Mucosa of rectum (tissue), 2 donors: ENCODE results near the gene DMD.
A peak's percentile ranks its signal among the peaks of the same experiment; 100 is the strongest.

Experiments used
- H3K27ac ChIP-seq, 2 donors: one replicate each; pipeline ENCODE4 v1.7.0; 2013; ENCODE audit warnings: inconsistent platforms in 2 of 2, low read depth in 2 of 2, low read length in 2 of 2
- H3K27me3 ChIP-seq, 2 donors: one replicate each; pipeline ENCODE4 v1.7.0; 2013; ENCODE audit warnings: low read length in 2 of 2; ENCODE audit not compliant: control insufficient read depth in 2 of 2, insufficient read depth in 2 of 2
- H3K36me3 ChIP-seq, 2 donors: one replicate each; pipeline ENCODE4 v1.7.0; 2013; ENCODE audit warnings: low read length in 2 of 2; ENCODE audit not compliant: control insufficient read depth in 2 of 2, insufficient read depth in 2 of 2
- H3K4me1 ChIP-seq, 2 donors: one replicate each; pipeline ENCODE4 v1.7.0; 2013; ENCODE audit warnings: low read length in 2 of 2, mild to moderate bottlenecking in 1 of 2; ENCODE audit not compliant: control insufficient read depth in 2 of 2, insufficient read depth in 2 of 2
- H3K4me3 ChIP-seq, 2 donors: one replicate each; pipeline ENCODE4 v1.7.0; 2013; ENCODE audit warnings: low read length in 2 of 2
- H3K9ac ChIP-seq, 2 donors: one replicate each; pipeline ENCODE4 v1.7.0; 2013; ENCODE audit warnings: low read length in 2 of 2, low read depth in 1 of 2, mild to moderate bottlenecking in 1 of 2
- H3K9me3 ChIP-seq, 2 donors: one replicate each; pipeline ENCODE4 v1.7.0; 2013; ENCODE audit warnings: low read length in 2 of 2; ENCODE audit not compliant: control insufficient read depth in 2 of 2
- donor health status: healthy.
- donor health status: Normal muscosa, but diverticular disease.

Gene DMD

GRCh38 chrX:33062041-33062440 lies 149.3 kb downstream of the DMD start:
- Histone ChIP-seq H3K36me3 (no peaks in the 10 kb centered on the region), H3K9me3 (no peaks in the 10 kb centered on the region), H3K27me3 (no peaks in the 10 kb centered on the region), H3K27ac (no peak overlapping the region), H3K9ac (no peak overlapping the region), H3K4me1 (no peaks in the 10 kb centered on the region), H3K4me3 (no peak overlapping the region)

GRCh38 chrX:33053001-33053400 lies 158.3 kb downstream of the DMD start:
- H3K27ac ChIP-seq: no peak overlapping the region
- H3K4me3 ChIP-seq: no peak overlapping the region
- no peaks in the 10 kb centered on the region for H3K27me3 ChIP-seq
- H3K9ac ChIP-seq: no peak overlapping the region
- no peaks in the 10 kb centered on the region for H3K9me3 ChIP-seq
- no peaks in the 10 kb centered on the region for H3K36me3 ChIP-seq
- no peaks in the 10 kb centered on the region for H3K4me1 ChIP-seq

- Histone ChIP-seq H3K36me3 (no peaks in the 10 kb centered on the region), H3K9me3 (no peaks in the 10 kb centered on the region), H3K9ac (no peak overlapping the region), H3K4me3 (no peak overlapping the region), H3K27ac (no peak overlapping the region), H3K4me1 (no peaks in the 10 kb centered on the region), H3K27me3 (no peaks in the 10 kb centered on the region)
Measured at GRCh38 chrX:33045882-33046281, 165.5 kb downstream of the DMD start.

- Histone ChIP-seq H3K4me1 (no peaks in the 10 kb centered on the region), H3K27ac (no peak overlapping the region), H3K4me3 (no peak overlapping the region), H3K36me3 (no peaks in the 10 kb centered on the region), H3K9ac (no peak overlapping the region), H3K9me3 (no peaks in the 10 kb centered on the region), H3K27me3 (no peaks in the 10 kb centered on the region)
Measured at GRCh38 chrX:33045245-33045644, 166.1 kb downstream of the DMD start.

- Histone ChIP-seq H3K27ac (no peak overlapping the region), H3K4me3 (no peak overlapping the region), H3K4me1 (no peaks in the 10 kb centered on the region), H3K36me3 (no peaks in the 10 kb centered on the region), H3K9me3 (no peaks in the 10 kb centered on the region), H3K27me3 (no peaks in the 10 kb centered on the region), H3K9ac (no peak overlapping the region)
Measured at GRCh38 chrX:33041141-33041540, 170.2 kb downstream of the DMD start.

- no peaks in the 10 kb centered on the region for H3K9me3 ChIP-seq
Measured at GRCh38 chrX:33032700-33033099, 178.6 kb downstream of the DMD start.

GRCh38 chrX:33014949-33015348 lies 196.4 kb downstream of the DMD start:
- no peaks in the 10 kb centered on the region for H3K36me3 ChIP-seq
- H3K9me3 ChIP-seq: no peaks in the 10 kb centered on the region
- no peak overlapping the region for H3K9ac ChIP-seq
- H3K27me3 ChIP-seq: no peaks in the 10 kb centered on the region
- no peak overlapping the region for H3K27ac ChIP-seq
- no peaks in the 10 kb centered on the region for H3K4me1 ChIP-seq
- H3K4me3 ChIP-seq: no peak overlapping the region

More at GRCh38 chrX:33032700-33033099, 178.6 kb downstream of the DMD start:
- H3K4me3 ChIP-seq: no peak overlapping the region
- no peaks in the 10 kb centered on the region for H3K27me3 ChIP-seq
- no peaks in the 10 kb centered on the region for H3K36me3 ChIP-seq
- no peak overlapping the region for H3K9ac ChIP-seq
- H3K4me1 ChIP-seq: no peaks in the 10 kb centered on the region
- H3K27ac ChIP-seq: peak overlapping the region in 1 of 2 donors; percentile 37

GRCh38 chrX:33014086-33014485 lies 197.3 kb downstream of the DMD start:
- H3K4me3 ChIP-seq: no peak overlapping the region
- no peak overlapping the region for H3K9ac ChIP-seq
- no peaks in the 10 kb centered on the region for H3K27me3 ChIP-seq
- no peaks in the 10 kb centered on the region for H3K9me3 ChIP-seq
- no peaks in the 10 kb centered on the region for H3K4me1 ChIP-seq
- no peak overlapping the region for H3K27ac ChIP-seq
- no peaks in the 10 kb centered on the region for H3K36me3 ChIP-seq

- no peak overlapping the region for H3K4me3 ChIP-seq
- H3K36me3 ChIP-seq: no peaks in the 10 kb centered on the region
- H3K4me1 ChIP-seq: no peaks in the 10 kb centered on the region
- no peaks in the 10 kb centered on the region for H3K27me3 ChIP-seq
- no peaks in the 10 kb centered on the region for H3K9me3 ChIP-seq
- H3K9ac ChIP-seq: no peak overlapping the region
- no peak overlapping the region for H3K27ac ChIP-seq
Measured at GRCh38 chrX:33001107-33001506, 210.2 kb downstream of the DMD start.

- Histone ChIP-seq H3K9ac (no peak overlapping the region), H3K4me1 (no peaks in the 10 kb centered on the region), H3K9me3 (no peaks in the 10 kb centered on the region), H3K4me3 (no peak overlapping the region), H3K36me3 (no peaks in the 10 kb centered on the region), H3K27me3 (no peaks in the 10 kb centered on the region), H3K27ac (no peak overlapping the region)
Measured at GRCh38 chrX:32998776-32999175, 212.6 kb downstream of the DMD start.

- Histone ChIP-seq H3K4me3 (no peak overlapping the region), H3K9ac (no peak overlapping the region), H3K9me3 (no peaks in the 10 kb centered on the region), H3K4me1 (no peaks in the 10 kb centered on the region), H3K27me3 (no peaks in the 10 kb centered on the region), H3K36me3 (no peaks in the 10 kb centered on the region), H3K27ac (no peak overlapping the region)
Measured at GRCh38 chrX:32995427-32995826, 215.9 kb downstream of the DMD start.
